KOPT-K1 (cell line): ENCODE results near the gene CHCHD3.

ENCODE experiments used
- H3K27ac ChIP-seq: fragments of 200-600 bp; sonication (generic); 2 replicates; pipeline ENCODE4 v1.5.1; 2016; ENCODE audit warnings: antibody characterized with exemption, mild to moderate bottlenecking, low read depth, low read length; ENCODE audit not compliant: poor library complexity, severe bottlenecking
- H3K36me3 ChIP-seq: fragments of 200-600 bp; sonication (generic); 2 replicates; pipeline ENCODE4 v1.5.1; 2017; ENCODE audit warnings: antibody characterized with exemption, mild to moderate bottlenecking, low read length, moderate library complexity; ENCODE audit not compliant: insufficient read depth
- H3K9me3 ChIP-seq: fragments of 200-600 bp; sonication (generic); 2 replicates; pipeline ENCODE4 v1.5.1; 2017; ENCODE audit warnings: antibody characterized with exemption, low read length, mild to moderate bottlenecking; ENCODE audit not compliant: insufficient read depth, poor library complexity, severe bottlenecking

CHCHD3 gene

GRCh38 chr7:132857031-132857430 is 224.9 kb downstream of the CHCHD3 start:
- H3K36me3 ChIP-seq: peaks cover 5% of the 10 kb centered on the region; the same call in 1 of the 2 replicates
- no peaks in the 10 kb centered on the region for H3K9me3 ChIP-seq
- no peak overlapping the region for H3K27ac ChIP-seq

GRCh38 chr7:132856416-132856815 is 225.5 kb downstream of the CHCHD3 start:
- Histone ChIP-seq H3K9me3 (no peaks in the 10 kb centered on the region), H3K27ac (no peak overlapping the region)

GRCh38 chr7:132855901-132856300 is 226.0 kb downstream of the CHCHD3 start:
- H3K36me3 ChIP-seq: peaks cover 10% of the 10 kb centered on the region; the same call in 1 of the 2 replicates
- H3K27ac ChIP-seq: no peak overlapping the region
- H3K9me3 ChIP-seq: no peaks in the 10 kb centered on the region

More at GRCh38 chr7:132856416-132856815, 225.5 kb downstream of the CHCHD3 start:
- H3K36me3 ChIP-seq: peaks cover 10% of the 10 kb centered on the region; the same call in 1 of the 2 replicates

GRCh38 chr7:132854238-132854637 is 227.7 kb downstream of the CHCHD3 start:
- H3K36me3 ChIP-seq: peaks cover 10% of the 10 kb centered on the region; the same call in 1 of the 2 replicates

GRCh38 chr7:132847376-132847775 is 234.5 kb downstream of the CHCHD3 start:
- Histone ChIP-seq H3K9me3 (no peaks in the 10 kb centered on the region), H3K36me3 (peaks cover 26% of the 10 kb centered on the region; the same call in 1 of the 2 replicates), H3K27ac (no peak overlapping the region)

More at GRCh38 chr7:132854238-132854637, 227.7 kb downstream of the CHCHD3 start:
- Histone ChIP-seq H3K27ac (no peak overlapping the region), H3K9me3 (no peaks in the 10 kb centered on the region)

GRCh38 chr7:132846086-132846485 is 235.8 kb downstream of the CHCHD3 start:
- Histone ChIP-seq H3K36me3 (peaks cover 21% of the 10 kb centered on the region; the same call in 1 of the 2 replicates), H3K9me3 (no peaks in the 10 kb centered on the region), H3K27ac (no peak overlapping the region)

- Histone ChIP-seq H3K27ac (no peak overlapping the region), H3K36me3 (peaks cover 21% of the 10 kb centered on the region; the same call in 1 of the 2 replicates), H3K9me3 (no peaks in the 10 kb centered on the region)
These were observed 239.4 kb downstream of the CHCHD3 start for GRCh38 chr7:132842478-132842877.

- Histone ChIP-seq H3K9me3 (no peaks in the 10 kb centered on the region), H3K36me3 (peaks cover 24% of the 10 kb centered on the region), H3K27ac (no peak overlapping the region)
These were observed 241.7 kb downstream of the CHCHD3 start for GRCh38 chr7:132840199-132840598.

- Histone ChIP-seq H3K36me3 (peaks cover 24% of the 10 kb centered on the region), H3K9me3 (no peaks in the 10 kb centered on the region), H3K27ac (no peak overlapping the region)
These were observed 243.6 kb downstream of the CHCHD3 start for GRCh38 chr7:132838313-132838712.

- Histone ChIP-seq H3K27ac (no peak overlapping the region), H3K36me3 (peaks cover 24% of the 10 kb centered on the region), H3K9me3 (no peaks in the 10 kb centered on the region)
These were observed 244.4 kb downstream of the CHCHD3 start for GRCh38 chr7:132837529-132837928.

- peaks cover 24% of the 10 kb centered on the region for H3K36me3 ChIP-seq
- H3K27ac ChIP-seq: no peak overlapping the region
- H3K9me3 ChIP-seq: no peaks in the 10 kb centered on the region
These were observed 245.1 kb downstream of the CHCHD3 start for GRCh38 chr7:132836746-132837145.

GRCh38 chr7:132830941-132831340 is 250.9 kb downstream of the CHCHD3 start:
- Histone ChIP-seq H3K27ac (no peak overlapping the region), H3K36me3 (peaks cover 26% of the 10 kb centered on the region), H3K9me3 (no peaks in the 10 kb centered on the region)

GRCh38 chr7:132828502-132828901 is 253.4 kb downstream of the CHCHD3 start:
- no peak overlapping the region for H3K27ac ChIP-seq
- H3K9me3 ChIP-seq: no peaks in the 10 kb centered on the region
- peaks cover 18% of the 10 kb centered on the region for H3K36me3 ChIP-seq

GRCh38 chr7:132825932-132826835 is 255.7 kb downstream of the CHCHD3 start:
- peaks cover 16% of the 10 kb centered on the region for H3K36me3 ChIP-seq
- H3K9me3 ChIP-seq: no peaks in the 10 kb centered on the region
- no peak overlapping the region for H3K27ac ChIP-seq

- no peaks in the 10 kb centered on the region for H3K9me3 ChIP-seq
- H3K27ac ChIP-seq: no peak overlapping the region
- H3K36me3 ChIP-seq: peaks cover 13% of the 10 kb centered on the region; the same call in 1 of the 2 replicates
These were observed 256.7 kb downstream of the CHCHD3 start for GRCh38 chr7:132825222-132825621.
